HG02970 (cell line): Measurements from ENCODE around the gene SPDYE3.
"Not testable (repeated sequence)": the region's sequence is repeated elsewhere in the genome, so short reads cannot be mapped to it uniquely, and the experiment has no call there.

Source experiments
- ATAC-seq: cut with Tn5 transposase; IDR thresholded peaks from one replicate; pipeline ENCODE4 v1.9.1; 2021; ENCODE audit warnings: mild to moderate bottlenecking, moderate library complexity, moderate number of reproducible peaks; ENCODE audit not compliant: unreplicated experiment, low FRiP score

Gene SPDYE3

DNA sequence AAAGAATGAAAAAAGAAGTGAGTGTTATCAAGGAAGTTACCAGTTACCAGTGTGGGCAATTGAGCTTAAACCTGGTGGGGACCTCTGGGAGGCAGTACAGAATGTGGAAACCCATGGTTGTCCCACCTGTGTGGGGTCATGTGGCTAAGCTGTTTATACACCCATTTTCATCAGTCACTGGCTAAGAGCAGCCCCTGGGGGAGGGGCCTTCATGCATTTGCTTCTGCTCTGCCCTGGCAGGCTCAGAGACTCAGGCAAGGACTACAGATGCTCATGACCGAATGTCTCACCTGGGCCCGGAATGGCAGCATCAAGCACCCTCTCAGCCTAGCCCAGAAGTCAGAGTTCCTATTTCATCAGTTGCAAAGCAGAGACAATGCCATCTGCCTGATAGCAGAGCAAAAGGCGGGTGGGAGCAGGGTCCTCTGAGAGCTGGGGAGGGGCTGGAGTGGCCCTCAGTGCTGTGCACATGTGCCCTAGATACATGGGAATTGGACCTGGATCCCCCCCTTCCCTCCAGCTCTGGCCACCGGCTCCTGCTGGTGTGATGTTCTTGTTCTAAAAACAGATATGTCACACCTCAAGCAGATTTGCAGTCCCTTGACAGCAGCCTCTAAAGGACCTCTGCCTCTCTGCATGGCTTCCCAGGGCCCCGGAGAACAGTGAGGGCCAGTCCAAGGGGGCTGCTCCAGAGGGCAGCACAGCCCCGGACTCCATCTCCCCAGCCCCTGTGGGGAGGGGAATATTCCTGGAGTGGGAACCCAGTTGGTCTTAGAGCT lies 20.1 kb upstream of the SPDYE3 start:
- not testable (repeated sequence) for ATAC-seq

DNA sequence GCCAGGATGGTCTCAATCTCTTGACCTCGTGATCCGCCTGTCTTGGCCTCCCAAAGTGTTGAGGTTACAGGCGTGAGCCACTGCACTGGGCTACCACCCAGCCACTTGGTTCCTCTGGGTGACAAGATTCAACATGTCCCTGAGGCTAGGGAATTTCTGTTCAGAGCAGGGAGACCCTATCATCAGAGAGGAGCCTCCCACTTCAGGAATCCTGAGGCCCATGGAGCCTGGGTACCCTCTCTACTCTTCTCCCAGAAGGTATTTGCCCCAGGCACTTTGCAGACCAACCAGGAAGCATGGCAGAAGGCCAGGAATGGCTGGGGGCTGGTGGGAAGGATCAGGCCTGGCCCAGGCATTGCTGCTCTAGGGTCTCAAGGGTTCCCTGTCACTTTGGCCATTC lies 19.2 kb upstream of the SPDYE3 start:
- not testable (repeated sequence) for ATAC-seq

DNA sequence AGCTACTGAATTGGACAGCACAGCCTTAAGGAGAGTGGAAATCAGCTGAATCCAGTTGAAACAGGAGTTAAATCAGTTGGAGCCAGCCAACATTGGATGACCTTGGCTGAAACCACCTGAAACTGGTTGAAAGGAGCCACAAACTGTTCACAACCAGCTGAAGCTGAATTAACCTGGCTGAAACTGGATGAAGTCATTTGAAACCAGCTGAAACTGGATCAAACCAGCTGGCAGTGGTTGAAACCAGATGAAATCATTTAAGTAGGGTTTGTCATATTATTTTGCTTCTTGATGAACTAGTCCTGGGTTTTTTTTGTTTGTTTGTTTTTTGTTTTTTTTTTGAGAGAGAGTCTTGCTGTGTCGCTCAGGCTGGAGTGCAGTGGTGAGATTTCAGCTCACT lies 15.3 kb upstream of the SPDYE3 start:
- not testable (repeated sequence) for ATAC-seq

DNA sequence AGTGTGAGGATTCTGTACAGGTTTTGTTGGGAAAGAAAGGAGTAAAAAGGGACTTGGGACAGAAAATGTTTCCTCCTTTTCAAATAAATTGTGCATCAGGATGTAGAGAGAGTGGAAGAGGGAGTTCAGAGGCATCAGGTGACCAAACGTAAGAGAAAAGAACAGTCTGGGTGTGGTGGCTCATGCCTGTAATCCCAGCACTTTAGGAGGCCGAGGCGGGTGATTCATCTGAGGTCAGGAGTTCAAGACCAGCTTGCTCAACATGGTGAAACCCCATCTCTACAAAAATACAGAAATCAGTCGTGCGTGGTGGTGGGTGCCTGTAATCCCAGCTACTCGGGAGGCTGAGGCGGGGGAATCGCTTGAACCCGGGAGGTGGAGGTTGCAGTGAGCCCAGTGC lies 12.2 kb upstream of the SPDYE3 start:
- not testable (repeated sequence) for ATAC-seq

GRCh38 chr7:100297852-100298631 lies 9.5 kb upstream of the SPDYE3 start:
- not testable (repeated sequence) for ATAC-seq

DNA sequence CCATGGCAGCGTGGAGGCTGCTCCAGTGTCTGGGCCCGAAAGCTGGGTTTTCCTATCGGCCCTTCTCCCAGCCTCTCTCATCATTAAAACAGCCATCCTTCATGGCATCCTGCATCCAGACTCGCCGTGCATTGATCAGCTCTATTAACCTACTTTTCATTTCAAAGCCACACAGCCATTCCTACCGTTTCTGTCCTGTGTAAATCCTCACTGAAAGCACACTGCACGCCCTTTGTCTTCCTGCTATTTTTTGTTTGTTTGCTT lies 8.9 kb upstream of the SPDYE3 start:
- ATAC-seq: not testable (repeated sequence)

GRCh38 chr7:100304526-100304925 lies 3.0 kb upstream of the SPDYE3 start:
- not testable (repeated sequence) for ATAC-seq

GRCh38 chr7:100318329-100318728 lies 10.8 kb downstream of the SPDYE3 start:
- not testable (repeated sequence) for ATAC-seq

GRCh38 chr7:100321648-100322047 lies 14.1 kb downstream of the SPDYE3 start:
- not testable (repeated sequence) for ATAC-seq

- not testable (repeated sequence) for ATAC-seq
Observed at GRCh38 chr7:100324194-100324593, 16.7 kb downstream of the SPDYE3 start.

GRCh38 chr7:100325671-100326070 lies 18.2 kb downstream of the SPDYE3 start:
- ATAC-seq: not testable (repeated sequence)

DNA sequence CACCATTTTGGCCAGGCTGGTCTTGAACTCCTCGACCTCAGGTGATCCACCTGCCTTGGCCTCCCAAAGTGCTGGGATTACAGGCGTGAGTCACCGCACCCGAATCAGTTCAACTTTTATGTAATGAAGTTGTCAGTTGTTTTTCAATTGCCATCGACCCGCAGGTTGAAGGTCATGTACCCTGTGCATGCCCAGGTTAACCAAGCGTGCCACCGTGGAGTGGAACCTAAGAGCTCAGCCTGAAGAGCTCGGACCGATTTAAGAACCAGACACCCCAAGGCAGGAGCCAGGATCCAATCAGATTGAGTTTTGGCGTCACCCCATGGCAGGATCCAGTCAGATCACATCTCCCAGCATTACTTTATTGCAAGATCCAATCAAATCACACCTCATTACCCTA lies 19.4 kb downstream of the SPDYE3 start:
- ATAC-seq: not testable (repeated sequence)

GRCh38 chr7:100335566-100336466 lies 28.3 kb downstream of the SPDYE3 start:
- ATAC-seq: peak; percentile 89

DNA sequence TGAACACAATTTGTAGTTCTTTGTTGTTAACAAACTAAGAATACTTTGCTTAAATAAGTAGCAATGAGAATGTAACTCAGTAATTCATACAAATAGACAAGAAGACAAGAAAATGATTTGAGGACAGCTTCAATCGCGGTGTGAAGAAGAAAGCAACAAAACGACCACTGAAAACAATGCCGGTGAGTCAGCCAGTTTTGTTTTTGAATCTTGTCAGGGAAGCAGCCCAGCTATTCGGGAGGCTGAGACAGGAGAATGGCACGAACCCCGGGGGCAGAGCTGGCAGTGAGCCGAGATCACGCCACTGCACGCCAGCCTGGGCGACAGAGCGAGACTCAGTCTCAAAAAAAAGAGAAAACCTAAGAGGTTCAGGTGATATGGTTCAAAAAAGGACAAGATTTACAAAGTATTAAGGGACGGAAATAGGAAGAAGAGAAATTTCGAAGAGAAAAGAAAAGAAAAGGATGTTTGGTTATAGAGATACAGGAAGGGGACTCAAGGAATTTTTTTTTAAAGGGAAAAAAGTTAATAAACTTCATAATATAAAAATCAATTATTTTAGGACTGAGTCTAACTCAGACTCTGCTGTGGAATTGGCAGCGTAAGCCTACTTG lies 30.7 kb downstream of the SPDYE3 start:
- ATAC-seq: not testable (repeated sequence)

GRCh38 chr7:100341286-100341685 lies 33.8 kb downstream of the SPDYE3 start:
- not testable (repeated sequence) for ATAC-seq

DNA sequence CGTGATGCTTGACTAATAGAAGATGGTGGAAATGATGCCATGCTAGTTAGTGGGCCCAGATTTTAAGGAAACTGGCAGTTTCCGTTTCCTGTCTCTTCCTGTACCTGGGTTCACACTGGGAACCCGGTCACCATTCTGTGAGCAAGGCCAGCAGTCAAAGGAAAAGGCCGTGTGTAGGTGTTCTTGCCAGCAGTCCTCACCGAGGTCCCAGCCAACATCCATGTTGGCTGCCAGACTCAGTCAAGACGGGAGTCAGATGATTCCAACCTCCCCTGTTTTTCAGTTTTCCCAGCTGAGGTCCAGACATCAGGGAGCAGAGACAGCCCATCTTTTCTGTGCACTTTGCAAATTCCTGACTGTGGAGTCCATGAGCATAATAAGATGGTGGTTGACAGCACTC lies 35.3 kb downstream of the SPDYE3 start:
- no peak for ATAC-seq

DNA sequence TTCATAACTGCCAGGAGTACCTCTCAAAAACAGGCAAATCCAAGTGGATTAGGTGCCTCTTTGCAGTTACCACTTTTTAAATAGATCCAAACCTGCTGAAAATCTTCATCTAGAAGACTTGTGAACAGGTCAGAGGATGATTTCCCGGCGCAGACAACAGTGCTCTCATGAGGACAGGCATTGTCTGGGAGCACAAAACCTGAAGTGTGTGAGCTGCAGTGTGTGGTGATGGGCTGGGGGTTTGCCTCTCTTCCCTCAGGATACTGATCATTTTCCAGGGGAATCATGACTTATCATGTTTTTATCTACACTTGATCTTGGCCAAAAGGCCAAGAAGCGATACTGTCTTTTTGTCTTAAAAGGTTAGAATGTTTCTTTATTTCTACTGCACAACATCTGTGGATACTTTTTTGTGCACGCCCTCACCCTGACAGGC lies 36.6 kb downstream of the SPDYE3 start:
- peak; percentile 31 for ATAC-seq

- peak; percentile 53 for ATAC-seq
Observed at GRCh38 chr7:100344560-100345287, 37.2 kb downstream of the SPDYE3 start.

DNA sequence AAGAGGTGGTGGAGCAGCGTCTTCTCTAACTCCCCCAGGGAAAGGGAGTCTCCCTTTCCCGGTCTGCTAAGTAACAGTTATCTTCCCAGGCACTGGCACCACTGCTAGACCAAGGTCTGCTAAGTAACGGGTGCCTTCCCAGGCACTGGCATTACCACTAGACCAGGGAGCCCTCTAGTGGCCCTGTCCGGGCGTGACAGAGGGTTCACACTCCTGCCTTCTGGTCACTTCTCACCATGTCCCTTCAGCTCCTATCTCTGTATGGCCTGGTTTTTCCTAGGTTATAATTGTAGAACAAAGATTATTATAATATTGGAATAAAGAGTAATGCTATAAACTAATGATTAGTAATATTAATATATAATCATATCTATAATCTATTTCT lies 37.8 kb downstream of the SPDYE3 start:
- peak; percentile 30 for ATAC-seq

DNA sequence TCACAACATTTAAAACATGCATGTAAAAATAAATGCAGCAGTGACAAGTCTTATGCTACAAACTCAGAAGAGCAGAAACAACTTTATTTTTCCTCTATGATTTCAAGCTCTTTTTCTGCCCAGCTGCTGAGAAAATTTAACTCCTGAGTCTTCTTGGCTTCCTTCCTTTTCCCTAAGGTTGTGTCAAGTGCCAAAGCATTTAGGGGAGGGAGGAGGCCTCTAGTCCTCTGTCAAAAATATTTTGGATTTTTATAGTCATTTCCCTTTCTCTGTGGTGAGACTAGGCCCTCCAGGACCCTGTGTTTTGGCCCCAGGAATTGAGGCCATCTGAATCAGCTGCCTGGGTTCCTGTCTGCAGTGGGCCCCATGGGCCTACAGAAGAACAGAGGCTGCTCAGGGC lies 39.4 kb downstream of the SPDYE3 start:
- ATAC-seq: no peak
